Choroid plexus epithelial cell (primary cell): Measurements from ENCODE around the gene EMC7.
"Not testable (repeated sequence)": the region's sequence is repeated elsewhere in the genome, so short reads cannot be mapped to it uniquely, and the experiment has no call there.

Source experiments
- DNase-seq: peaks from one replicate; pipeline ENCODE4 v3.0.0-alpha.2; 2010; ENCODE audit warnings: low read depth
- H3K4me3 ChIP-seq: 2 replicates; pipeline ENCODE4 v1.5.1; 2011; ENCODE audit warnings: low read depth, mild to moderate bottlenecking, control low read depth, low read length, moderate library complexity
- TF ChIP-seq, protein P1 (sequence below): conservative IDR thresholded peaks from 2 replicates; pipeline ENCODE4 v1.5.1; 2011; ENCODE audit warnings: low read depth, mild to moderate bottlenecking, control low read depth, inconsistent platforms, low read length, moderate library complexity

The EMC7 gene

DNA sequence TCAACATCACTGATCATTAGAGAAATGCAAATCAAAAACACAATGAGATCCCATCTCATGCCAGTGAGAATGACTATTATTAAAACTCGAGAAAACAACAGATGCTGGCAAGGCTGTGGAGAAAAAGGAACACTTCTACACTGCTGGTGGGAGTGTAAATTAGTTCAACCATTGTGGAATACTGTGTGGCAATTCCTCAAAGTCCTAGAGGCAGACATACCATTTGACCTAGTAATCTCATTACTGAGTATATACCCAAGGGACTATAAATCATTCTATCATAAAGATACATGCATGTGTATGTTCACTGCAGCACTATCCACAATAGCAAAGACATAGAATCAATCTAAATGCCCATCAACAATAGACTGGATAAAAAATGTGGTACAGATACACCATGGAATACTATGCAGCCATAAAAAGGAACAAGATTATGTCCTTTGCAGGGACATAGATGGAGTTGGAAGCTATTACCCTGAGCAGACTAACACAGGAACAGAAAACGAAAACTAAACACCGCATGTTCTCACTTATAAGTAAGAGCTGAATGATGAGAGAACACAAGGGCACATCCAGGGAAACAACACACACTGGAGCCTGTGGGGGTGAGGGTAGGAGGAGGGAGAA lies 47.5 kb downstream of the EMC7 start:
- no peak for DNase-seq
- H3K4me3 ChIP-seq = no peak overlapping the region
- TF ChIP-seq, protein P1, sequence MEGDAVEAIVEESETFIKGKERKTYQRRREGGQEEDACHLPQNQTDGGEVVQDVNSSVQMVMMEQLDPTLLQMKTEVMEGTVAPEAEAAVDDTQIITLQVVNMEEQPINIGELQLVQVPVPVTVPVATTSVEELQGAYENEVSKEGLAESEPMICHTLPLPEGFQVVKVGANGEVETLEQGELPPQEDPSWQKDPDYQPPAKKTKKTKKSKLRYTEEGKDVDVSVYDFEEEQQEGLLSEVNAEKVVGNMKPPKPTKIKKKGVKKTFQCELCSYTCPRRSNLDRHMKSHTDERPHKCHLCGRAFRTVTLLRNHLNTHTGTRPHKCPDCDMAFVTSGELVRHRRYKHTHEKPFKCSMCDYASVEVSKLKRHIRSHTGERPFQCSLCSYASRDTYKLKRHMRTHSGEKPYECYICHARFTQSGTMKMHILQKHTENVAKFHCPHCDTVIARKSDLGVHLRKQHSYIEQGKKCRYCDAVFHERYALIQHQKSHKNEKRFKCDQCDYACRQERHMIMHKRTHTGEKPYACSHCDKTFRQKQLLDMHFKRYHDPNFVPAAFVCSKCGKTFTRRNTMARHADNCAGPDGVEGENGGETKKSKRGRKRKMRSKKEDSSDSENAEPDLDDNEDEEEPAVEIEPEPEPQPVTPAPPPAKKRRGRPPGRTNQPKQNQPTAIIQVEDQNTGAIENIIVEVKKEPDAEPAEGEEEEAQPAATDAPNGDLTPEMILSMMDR = no peak

DNA sequence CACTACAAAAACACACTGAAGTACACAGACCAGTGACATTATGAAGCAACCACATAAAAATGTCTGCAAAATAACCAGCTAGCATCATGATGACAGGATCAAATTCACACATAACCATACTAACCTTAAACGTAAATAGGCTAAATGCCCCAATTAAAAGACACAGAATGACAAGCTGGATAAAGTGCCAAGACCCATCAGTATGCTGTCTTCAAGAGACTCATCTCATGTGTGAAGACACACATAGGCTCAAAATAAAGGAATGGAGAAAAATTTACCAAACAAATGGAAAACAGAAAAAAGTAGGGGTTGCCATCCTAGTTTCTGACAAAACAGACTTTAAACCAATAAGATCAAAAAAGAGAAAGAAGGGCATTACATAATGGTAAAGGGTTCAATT lies 51.3 kb downstream of the EMC7 start:
- DNase-seq, H3K4me3 ChIP-seq: not testable (repeated sequence)

DNA sequence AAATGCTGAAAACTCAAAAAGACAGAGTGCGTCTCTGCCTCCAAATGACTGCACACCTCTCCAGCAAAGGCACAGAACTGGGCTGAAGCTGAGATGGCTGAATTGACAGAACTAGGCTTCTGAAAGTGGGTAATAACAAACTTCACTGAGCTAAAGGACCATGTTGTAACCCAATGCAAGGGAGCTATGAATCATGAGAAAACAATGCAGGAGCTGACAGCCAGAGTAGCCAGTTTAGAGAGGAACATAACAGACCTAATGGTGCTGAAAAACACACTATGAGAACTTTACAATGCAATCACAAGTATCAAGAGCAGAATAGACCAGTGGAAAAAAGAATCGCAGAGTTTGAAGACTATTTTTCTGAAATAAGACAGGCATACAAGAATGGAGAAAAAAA lies 52.5 kb downstream of the EMC7 start:
- TF ChIP-seq, protein P1 = no peak
- H3K4me3 ChIP-seq = no peak overlapping the region
- DNase-seq = peak; percentile 97

DNA sequence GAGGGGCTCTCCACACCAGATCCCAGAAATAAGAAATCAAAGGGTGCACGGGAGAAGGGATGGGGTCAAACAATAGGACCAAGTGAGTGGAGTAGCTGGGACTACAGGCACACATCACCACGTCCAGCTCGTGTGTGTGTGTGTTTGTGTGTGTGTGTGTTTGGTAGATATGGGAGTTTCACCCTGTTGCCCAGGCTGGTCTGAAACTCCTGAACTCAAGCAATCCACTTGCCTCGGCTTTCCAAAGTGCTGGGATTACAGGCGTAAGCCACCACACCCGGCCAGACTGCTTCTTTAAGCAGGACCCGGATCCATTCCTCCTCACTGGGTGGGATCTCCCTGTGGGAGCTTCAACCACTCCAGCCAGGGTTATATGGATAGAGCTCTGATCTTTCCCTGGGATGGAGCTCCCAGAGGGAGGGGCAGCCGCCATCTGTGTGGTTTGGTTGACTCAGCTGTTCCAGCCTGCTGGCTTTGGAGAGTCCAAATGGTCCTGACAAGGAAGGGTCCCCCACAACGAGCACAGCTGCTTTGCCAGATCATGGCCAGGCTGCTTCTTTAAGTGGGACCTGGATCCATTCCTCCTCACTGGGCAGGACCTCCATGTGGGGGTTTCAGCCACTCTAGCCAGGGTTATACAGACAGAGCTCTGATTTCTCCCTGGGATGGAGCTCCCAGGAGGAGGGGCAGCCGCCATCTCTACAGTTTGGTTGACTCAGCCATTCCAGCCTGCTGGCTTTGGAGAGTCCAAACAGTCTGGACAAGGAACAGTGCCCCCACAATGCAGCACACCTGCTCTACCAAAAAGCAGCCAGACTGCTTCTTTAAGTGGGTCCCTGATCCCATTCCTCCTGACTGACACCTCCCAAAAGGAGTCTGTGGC lies 53.5 kb downstream of the EMC7 start:
- H3K4me3 ChIP-seq = no peak overlapping the region
- TF ChIP-seq, protein P1 = no peak
- peak; percentile 42 for DNase-seq

DNA sequence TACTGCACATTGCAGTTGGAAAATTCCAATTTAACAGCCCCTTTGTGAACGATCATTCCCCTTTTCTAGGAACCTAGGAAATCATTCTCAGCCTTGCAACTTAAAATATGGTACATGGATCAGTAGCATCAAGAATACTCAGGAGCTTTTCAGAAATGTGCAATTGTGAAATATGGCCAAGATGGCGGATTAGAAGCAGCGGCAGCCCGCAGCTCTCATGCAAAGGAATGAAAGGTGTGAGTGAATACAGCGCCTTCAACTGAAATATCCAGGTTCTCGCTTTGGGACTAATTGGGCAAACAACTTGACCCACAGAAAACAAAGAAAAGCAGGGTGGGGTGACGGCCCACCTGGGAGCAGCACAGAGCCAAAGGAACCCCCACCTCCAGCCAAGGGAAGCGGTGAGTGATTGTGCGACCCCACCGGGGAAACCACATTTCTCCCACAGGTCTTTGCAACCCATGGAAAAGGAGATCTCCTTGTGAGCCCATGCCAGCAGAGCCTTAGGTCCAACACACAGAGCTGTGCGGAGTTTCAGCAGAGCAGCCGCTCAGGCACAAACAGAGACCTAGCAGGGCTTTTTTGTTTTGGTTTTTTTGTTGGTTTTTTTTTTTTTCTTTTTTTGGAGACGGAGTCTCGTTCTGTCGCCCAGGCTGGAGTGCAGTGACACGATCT lies 55.1 kb downstream of the EMC7 start:
- H3K4me3 ChIP-seq = no peak overlapping the region

DNA sequence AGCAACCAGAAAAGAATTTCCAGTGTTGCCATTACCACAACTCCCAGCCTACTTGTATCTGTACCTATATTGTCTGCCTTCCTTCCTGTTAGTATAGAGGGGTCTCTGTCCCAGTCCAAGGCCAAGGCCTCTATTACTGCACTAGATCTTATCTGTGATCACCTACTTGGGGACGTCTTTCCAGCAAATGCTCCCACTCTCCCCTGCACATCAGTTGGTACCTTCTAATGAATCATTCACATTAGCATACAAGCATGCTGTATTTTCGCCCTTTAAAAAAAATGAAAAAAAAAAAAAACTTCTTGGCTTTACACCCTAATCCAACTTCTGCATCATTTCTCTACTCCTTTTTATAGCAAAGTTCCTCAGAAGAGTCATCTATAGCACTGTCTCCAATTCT lies 57.8 kb downstream of the EMC7 start:
- no peak overlapping the region for H3K4me3 ChIP-seq
- TF ChIP-seq, protein P1 = no peak
- DNase-seq = no peak

More for the DNA sequence above, 55.1 kb downstream of the EMC7 start:
- TF ChIP-seq, protein P1 = no peak
- DNase-seq = no peak

DNA sequence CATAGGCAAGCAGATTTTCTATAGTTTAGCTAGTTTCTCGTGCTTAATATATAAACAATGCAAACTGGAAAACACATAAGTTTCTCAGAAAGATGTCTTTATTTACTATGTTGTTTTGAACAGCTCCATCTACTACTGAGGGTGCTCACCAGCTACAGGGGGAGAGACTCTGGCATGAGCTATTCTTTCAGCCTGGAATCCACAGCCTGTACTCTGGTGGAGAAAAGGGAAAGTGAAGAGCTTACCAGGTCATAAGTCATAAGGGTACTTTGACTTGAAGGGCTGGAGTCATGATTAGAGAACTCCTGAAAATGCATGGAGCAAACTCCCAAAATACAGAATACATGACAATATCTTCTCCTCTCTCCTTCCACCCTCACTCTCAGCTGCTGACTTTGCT lies 58.3 kb downstream of the EMC7 start:
- TF ChIP-seq, protein P1 = no peak
- no peak overlapping the region for H3K4me3 ChIP-seq
- DNase-seq = peak; percentile 44
